Osteocyte (in vitro differentiated cells): Measurements from ENCODE around the gene MCRIP2. TPM values are rescaled to one million over a fixed set of nuclear protein-coding genes. Genes with fewer than 3 reads are reported as not detected.

Experiments used
- DNase-seq: peaks from one replicate; pipeline ENCODE4 v3.0.0; 2021; ENCODE audit warnings: mixed read lengths; ENCODE audit not compliant: unreplicated experiment; ENCODE audit errors: extremely low spot score
- H3K27ac Mint-ChIP-seq: one replicate; pipeline ENCODE4 v1.8.0; 2021; ENCODE audit warnings: mild to moderate bottlenecking, mixed read lengths; ENCODE audit not compliant: unreplicated experiment
- H3K27me3 Mint-ChIP-seq: one replicate; pipeline ENCODE4 v1.8.0; 2021; ENCODE audit warnings: mixed read lengths; ENCODE audit not compliant: unreplicated experiment
- H3K36me3 Mint-ChIP-seq: one replicate; pipeline ENCODE4 v1.8.0; 2021; ENCODE audit warnings: mixed read lengths; ENCODE audit not compliant: unreplicated experiment
- H3K4me1 Mint-ChIP-seq: one replicate; pipeline ENCODE4 v1.8.0; 2021; ENCODE audit warnings: mixed read lengths; ENCODE audit not compliant: unreplicated experiment
- H3K4me3 Mint-ChIP-seq: one replicate; pipeline ENCODE4 v1.8.0; 2021; ENCODE audit warnings: mild to moderate bottlenecking, moderate library complexity, mixed read lengths; ENCODE audit not compliant: unreplicated experiment
- H3K9me3 Mint-ChIP-seq: one replicate; pipeline ENCODE4 v1.8.0; 2021; ENCODE audit warnings: mixed read lengths; ENCODE audit not compliant: unreplicated experiment
- total RNA-seq: library from RNA; stranded (reverse); gene quantifications from 2 replicates; pipeline ENCODE4 v1.2.1, GENCODE V29; 2021
- TF ChIP-seq, protein P1 (sequence below): fragments of 200-600 bp; sonication (generic); IDR thresholded peaks from 2 replicates; pipeline ENCODE4 v1.5.0; 2021; ENCODE audit warnings: antibody characterized with exemption, mild to moderate bottlenecking, moderate library complexity

The MCRIP2 gene
- total RNA-seq, 1 donor from 2014 or later: 11.3 TPM

- H3K4me1 Mint-ChIP-seq: peaks cover 31% of the 10 kb centered on the region
- TF ChIP-seq, protein P1, sequence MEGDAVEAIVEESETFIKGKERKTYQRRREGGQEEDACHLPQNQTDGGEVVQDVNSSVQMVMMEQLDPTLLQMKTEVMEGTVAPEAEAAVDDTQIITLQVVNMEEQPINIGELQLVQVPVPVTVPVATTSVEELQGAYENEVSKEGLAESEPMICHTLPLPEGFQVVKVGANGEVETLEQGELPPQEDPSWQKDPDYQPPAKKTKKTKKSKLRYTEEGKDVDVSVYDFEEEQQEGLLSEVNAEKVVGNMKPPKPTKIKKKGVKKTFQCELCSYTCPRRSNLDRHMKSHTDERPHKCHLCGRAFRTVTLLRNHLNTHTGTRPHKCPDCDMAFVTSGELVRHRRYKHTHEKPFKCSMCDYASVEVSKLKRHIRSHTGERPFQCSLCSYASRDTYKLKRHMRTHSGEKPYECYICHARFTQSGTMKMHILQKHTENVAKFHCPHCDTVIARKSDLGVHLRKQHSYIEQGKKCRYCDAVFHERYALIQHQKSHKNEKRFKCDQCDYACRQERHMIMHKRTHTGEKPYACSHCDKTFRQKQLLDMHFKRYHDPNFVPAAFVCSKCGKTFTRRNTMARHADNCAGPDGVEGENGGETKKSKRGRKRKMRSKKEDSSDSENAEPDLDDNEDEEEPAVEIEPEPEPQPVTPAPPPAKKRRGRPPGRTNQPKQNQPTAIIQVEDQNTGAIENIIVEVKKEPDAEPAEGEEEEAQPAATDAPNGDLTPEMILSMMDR: no peak
- H3K4me3 Mint-ChIP-seq: no peak overlapping the region
- no peaks in the 10 kb centered on the region for H3K9me3 Mint-ChIP-seq
- no peak for DNase-seq
- H3K27me3 Mint-ChIP-seq: no peaks in the 10 kb centered on the region
- H3K27ac Mint-ChIP-seq: no peak overlapping the region
- no peaks in the 10 kb centered on the region for H3K36me3 Mint-ChIP-seq
Measured at GRCh38 chr16:646679-647172, 5.1 kb downstream of the MCRIP2 start.

DNA sequence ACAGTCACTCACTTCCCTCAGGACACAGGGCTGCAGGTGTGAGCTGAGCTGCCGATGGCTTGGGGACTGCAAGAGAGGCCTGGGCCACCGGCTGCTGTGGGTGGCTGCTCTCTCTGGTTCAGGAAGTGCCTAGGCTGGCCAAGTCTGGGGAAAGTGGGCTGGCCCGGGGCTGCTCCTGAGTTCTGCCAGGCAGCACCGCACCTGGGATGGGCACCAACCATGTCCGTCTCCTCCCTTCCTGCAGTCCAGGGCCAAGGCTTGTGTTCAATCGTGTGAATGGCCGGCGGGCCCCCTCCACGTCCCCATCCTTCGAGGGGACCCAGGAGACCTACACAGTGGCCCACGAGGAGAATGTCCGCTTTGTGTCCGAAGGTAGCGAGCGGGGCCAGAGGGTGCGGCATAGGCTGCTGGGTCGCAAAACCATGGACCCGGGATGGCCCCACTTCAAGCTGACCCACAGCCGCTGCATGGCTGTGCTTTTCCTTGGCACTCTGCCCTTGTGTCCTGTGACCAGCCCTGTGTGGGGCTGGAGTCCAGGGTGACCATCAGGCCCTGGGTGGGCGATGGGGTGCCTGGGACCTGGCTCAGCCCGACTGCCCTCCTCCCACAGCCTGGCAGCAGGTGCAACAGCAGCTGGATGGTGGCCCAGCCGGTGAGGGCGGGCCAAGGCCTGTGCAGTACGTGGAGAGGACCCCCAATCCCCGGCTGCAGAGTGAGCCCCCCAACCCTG lies 5.7 kb downstream of the MCRIP2 start:
- Mint-ChIP-seq H3K9me3 (no peaks in the 10 kb centered on the region), H3K36me3 (no peaks in the 10 kb centered on the region), H3K4me1 (peaks cover 31% of the 10 kb centered on the region), H3K4me3 (no peak overlapping the region), H3K27me3 (no peaks in the 10 kb centered on the region), H3K27ac (no peak overlapping the region)
- TF ChIP-seq, protein P1: no peak
- DNase-seq: no peak

DNA sequence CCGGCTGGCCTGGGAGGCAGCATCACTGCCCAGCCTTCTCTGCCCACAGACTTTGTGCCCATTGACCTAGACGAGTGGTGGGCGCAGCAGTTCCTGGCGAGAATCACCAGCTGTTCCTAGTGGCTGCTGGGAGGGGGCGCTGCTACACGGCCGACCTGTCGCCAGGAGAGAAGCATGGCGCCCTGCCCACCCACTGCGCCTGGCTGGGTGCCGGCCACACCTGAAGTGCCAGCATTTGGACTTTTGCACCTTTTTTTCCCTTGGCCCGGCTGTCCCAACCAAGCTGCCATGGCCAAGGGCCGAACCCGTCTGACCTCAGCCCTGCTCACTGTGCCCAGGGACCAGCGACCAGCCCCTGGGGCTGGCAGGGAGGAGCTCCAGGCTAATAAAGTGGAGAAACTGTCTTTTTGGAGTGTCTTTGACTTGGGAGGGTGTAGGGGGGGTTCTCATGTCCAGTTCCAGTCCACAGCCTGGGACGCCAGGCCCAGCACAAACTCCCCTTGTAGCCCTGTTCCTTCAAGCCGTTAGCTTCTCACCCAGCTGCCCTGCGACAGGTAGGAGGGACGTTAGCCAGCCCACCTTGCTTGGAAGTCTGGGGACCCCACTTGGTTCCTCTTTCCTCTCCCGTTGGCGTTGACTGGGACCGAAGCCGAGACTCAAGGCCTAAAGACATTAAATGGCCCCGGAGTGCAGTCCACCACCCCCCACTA lies 6.6 kb downstream of the MCRIP2 start:
- Mint-ChIP-seq H3K9me3 (no peaks in the 10 kb centered on the region), H3K36me3 (no peaks in the 10 kb centered on the region), H3K27me3 (no peaks in the 10 kb centered on the region), H3K4me1 (peaks cover 26% of the 10 kb centered on the region), H3K4me3 (peak overlapping the region; percentile 76), H3K27ac (peak overlapping the region; percentile 75)
- TF ChIP-seq, protein P1: peak; percentile 40
- DNase-seq: no peak

- TF ChIP-seq, protein P1: no peak
- H3K27me3 Mint-ChIP-seq: no peaks in the 10 kb centered on the region
- peak; percentile 96 for DNase-seq
- H3K36me3 Mint-ChIP-seq: no peaks in the 10 kb centered on the region
- H3K4me3 Mint-ChIP-seq: peak within 1 kb of the TSS; percentile 76
- H3K4me1 Mint-ChIP-seq: peaks cover 24% of the 10 kb centered on the region
- no peaks in the 10 kb centered on the region for H3K9me3 Mint-ChIP-seq
- H3K27ac Mint-ChIP-seq: peak within 1 kb of the TSS; percentile 75
Measured at GRCh38 chr16:648781-649589, 7.4 kb downstream of the MCRIP2 start, which contains the start of gene WDR90. Gene WDR90, plus strand, starts transcription at chr16:649365. Its CDS starts 52 bp downstream, at chr16:649417.
